MV-4-11 (cell line): ENCODE results near the gene TXNL1.
"Not testable (repeated sequence)": the region's sequence is repeated elsewhere in the genome, so short reads cannot be mapped to it uniquely, and the experiment has no call there.

Source experiments
- DNase-seq: peaks from one replicate; lab custom pipeline; 2025; lab: John Stamatoyannopoulos, UW

Gene TXNL1

DNA sequence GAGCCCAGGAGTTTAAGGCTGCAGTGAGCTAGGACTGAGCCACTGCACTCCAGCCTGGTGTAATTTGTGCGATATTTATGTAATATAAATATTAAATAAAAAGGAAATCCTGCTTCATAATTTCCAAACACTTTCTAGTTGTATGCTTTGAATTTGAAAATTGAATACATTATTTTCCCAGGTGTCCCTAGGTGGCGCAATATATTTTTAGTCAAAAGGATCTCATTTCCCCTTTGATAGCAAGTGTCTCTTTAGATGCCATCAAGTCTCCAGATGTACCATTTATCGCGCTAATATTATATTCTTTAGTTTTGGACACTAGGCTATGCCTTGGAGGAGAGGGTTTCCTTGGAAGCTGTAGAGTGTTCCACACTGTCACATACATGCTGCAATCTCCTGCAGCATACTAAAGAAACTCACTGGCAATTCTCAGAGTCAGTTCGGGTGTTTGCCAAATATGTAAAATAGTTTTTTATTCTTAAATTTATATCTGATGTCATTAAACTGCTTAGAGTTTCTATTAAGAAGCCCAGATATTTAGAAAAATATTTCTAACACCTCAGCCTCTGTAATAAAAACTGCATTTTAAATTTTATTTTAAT, 7.1 kb upstream of the TXNL1 start:
- DNase-seq = peak; percentile 8

DNA sequence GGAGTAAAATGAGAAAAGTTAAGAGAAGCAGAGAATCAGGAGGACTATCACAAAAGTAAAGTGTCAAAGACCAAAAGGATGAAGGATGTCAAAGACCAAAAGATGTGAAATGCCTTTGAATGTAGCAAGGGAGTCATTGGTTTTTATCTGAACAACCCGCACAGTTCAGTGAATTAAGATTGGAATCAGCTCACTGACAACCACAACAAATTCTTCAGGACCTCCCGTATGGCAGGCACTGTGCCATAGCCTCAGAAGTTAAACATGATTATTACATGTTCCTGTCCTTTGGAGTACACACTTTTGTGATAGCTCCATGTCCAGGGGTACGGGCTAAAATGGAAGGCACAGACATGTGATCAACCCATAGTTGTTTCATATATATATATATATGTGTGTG, 5.0 kb upstream of the TXNL1 start:
- no peak for DNase-seq

DNA sequence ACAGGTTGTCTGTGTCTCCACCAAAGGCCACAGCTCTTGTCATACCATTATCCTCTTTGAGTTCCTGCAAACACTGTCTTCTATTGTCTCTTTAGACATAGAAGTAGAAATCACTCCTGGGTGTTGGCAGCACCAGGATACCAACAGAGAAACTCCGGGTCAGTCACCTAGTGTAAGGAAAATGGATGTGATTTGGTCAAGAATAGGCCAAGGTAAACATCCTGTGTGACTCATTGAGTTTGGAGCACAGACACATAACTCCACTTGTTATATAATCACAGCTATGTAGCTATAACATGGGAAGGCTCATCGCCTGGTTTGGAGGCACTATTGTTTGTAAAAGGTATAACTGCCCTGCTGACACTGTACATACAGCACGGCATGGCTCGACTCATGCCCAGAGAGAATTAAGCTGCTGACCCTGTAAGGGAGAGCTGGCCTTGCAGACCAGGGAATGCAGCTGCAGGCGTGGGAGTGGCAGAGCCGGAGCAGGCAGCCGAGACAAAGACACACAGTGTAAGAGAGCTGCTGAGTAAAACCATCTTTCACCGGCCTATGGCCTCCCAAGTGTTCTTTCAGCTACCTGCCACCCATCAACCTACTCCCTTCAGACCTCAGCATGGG, 3.4 kb upstream of the TXNL1 start:
- DNase-seq = no peak

DNA sequence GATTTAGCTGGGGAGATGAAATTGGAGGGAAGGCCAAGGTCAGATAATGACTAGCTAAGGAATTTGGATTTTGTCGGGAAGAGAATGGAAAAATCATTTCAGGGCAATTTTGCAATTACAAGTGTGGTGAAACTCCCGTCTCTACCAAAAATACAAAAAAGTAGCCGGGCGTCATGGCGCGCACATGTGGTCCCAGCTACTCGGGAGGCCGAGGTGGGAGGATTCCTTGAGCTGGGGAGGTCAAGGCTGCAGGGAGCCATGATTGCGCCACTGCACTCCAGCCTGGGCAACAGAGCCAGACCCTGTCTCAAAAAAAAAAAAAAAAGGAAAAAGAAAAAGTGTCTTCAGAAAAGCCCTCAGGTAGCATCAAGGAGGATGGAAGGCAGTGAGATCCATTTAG, 1.2 kb upstream of the TXNL1 start:
- DNase-seq = no peak

DNA sequence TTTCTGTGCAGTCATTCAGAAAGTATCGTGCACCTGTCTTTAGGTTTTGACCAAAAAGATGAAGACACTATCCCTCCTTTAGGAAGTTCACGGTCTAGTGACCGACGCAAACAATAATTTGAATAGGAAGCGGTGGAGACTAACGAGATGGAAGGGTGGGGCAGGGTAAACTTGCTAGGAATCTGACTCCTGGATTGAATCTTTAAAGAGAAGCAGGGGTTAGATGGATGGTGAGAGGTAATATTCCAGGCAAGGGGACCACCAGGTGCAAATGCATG, 651 bp upstream of the TXNL1 start:
- DNase-seq = no peak

DNA sequence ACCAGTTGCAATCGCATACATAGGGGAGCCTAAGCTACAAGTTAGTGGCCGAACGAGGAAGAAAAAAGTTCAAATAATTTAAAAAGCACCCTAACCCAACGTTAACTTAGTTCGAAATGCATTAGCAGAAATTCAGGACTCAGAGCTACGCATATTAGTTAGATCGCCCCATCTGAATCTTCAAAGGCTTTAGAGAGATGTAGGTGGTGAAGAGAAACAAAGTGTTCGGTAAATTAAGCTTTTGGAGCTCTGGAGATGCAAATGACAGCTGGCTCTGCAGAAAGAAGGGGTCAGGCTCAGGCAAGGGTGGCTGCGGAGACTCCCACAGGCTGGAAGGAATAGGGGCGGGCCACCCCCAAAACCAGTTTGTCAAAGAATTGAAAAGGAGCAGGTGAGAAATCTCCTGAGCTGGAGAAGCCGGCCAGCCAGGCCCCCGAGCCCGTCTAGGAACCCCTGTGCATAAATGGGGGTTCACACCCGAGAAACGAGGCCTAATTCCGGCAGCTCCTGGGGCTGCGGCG, 621 bp downstream of the TXNL1 start:
- DNase-seq = no peak

DNA sequence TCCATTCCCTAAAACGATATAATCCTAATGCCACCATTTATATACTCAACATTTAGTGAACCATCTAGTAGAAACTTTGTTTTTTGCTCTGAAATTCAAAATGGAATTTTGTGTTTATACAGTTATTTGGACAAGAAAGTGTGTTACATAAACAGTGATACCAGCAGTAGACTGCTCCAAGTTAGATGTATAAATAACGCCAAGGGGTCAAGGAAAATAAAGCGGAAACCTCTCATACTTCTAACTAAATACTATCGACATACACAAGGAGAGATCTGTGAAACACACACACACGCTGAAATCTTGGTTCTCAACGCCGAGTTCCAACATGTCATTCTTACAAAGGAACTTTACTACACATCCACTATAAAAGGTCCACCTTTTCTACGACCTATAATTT, 1.2 kb downstream of the TXNL1 start:
- no peak for DNase-seq

DNA sequence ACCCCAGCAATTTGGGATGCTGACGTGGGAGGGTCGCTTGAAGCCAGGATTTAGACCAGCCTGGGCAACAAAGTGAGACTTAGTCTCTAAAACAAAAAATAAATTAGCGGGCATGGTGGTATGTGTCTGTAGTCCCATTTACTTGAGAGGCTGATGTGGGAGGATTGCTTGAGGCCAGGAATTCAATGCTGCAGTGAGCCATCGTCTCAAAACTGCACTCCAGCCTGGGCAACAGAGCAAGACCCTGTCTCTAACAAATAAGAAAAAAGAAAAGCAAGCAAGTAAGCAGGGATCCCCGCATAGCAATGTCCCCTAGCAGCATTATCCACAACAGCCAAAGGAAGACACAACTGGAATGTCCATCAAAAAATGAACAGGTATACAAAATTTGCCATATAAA, 3.4 kb downstream of the TXNL1 start:
- no peak for DNase-seq

DNA sequence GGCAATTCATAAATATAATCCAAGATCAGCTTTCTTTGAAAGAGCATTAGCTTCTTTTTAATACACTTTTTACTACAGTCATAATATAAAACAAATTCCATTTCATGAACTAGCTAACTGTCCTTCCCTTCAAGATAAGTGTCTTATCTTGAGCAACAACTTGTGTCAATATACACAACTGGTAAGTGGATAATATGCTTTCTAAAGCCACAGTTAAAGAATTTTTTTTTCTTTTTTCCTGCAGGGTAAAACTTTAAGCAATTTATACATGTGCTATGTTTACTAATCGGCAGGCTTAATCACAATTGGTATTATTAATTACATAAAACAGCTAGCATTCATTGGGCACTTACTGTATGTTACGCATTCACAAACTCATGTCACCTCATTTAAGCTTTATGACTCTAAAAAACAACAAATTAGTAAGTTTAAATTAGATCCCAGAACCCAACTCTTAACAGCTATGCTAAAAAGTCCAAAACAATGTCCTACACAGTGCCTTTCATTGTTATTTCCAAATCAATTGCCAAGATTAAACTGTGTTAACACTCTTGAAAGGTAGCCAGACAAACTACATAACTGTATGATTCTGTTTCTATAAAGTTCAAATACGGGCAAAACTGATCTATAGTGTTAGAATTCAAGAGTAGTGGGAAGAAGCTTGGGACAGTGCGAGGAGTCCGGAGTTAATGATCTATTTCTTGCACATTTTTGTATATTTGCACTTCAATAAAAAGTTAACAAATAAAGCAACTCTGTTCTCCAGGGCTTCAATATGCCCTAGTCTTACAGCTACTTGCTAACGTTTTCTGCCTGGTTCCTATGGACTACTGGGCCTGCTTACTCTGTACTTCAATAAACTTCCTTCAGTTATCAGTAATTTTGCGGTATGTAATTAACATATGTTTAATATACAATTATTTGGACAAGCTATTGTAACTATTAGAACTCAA, 6.0 kb downstream of the TXNL1 start:
- DNase-seq = no peak

DNA sequence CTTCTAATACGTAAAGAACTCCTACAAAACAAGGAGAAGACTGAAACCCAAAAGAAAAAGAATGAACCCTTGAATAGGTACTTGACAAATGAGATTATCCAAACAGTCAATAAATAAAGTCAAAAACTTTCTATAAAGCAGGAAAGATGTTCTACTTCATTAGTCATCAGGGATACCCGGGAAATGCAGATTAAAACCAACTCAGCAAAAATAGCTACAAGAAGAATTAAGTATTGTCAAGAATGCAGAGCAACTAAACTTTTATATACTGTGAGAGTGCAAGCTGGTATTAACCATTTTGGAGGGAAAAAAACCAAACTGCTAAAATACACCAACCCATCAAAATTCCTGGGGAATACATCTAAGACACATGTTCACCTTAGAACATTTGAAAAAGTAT, 10.4 kb downstream of the TXNL1 start:
- no peak for DNase-seq

DNA sequence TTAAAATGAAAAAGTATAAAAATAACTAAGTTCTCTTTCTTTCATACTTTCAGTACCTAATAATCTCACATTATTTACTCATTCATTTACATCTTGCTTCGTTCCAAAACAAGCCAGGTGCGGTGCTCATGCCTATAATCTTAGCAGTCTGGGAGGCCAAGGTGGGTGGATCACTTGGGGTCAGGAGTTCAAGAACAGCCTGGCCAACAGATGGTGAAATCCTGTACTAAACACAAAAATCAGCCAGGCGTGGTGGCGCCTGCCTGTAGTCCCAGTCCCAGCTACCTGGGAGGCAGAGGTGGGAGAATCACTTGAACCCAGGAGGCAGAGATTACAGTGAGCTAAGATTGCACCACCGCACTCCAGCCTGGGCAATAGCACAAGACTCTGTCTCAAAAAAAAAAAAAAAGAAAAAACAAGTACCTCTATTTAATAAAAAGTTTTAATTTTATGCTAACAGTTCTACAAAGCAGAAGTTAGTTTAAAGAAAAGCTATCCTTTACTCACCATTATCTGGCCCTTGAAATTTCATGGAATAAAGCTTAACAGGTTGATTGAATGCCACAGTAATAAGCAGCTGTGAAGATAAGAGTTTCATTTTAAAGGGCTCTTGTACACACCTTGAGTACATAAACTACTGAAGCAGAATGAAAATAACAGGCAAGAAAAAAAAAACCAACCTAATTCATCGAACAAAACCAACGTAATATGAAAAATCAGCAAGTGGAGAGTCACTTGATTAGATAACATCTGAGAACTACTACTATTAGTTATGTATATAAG, 22.5 kb downstream of the TXNL1 start:
- DNase-seq = no peak

DNA sequence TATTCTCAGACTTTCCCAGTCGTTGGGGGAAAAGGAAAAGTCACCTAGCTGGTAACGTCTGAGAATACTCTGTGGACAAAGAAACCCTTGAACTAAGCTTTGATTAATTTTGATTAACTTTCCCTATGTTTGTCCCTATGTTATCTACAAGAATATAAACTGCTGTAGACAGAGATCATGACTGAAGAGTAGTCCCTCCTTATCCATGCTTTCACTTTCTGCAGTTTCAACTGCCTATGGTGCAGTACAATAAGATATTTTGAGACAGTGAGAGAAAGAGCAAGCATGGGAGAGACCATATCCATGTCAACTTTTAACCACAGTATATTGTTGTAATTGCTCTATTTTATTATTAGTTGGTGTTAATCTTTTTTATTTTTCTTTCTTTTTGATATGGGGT, 31.8 kb downstream of the TXNL1 start:
- DNase-seq = no peak

DNA sequence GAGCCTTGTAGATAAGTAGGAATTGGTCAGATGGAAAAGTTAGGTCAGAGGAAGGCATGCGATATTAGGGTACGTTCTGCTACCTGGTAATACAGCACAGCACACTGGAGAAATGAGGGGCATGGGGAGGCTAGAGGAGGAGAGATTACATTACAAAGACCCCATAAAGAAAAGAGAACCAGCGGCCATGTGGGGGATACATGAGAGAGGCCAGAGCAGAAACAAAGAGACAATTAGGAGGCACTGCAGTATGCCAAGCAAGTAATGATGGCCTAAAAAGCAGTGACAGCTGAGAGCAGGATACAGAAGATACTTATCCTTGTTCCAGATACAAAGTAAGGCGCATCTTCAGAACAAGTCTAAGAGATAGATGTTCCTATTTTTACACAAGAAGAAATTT, 40.0 kb downstream of the TXNL1 start:
- DNase-seq = no peak

DNA sequence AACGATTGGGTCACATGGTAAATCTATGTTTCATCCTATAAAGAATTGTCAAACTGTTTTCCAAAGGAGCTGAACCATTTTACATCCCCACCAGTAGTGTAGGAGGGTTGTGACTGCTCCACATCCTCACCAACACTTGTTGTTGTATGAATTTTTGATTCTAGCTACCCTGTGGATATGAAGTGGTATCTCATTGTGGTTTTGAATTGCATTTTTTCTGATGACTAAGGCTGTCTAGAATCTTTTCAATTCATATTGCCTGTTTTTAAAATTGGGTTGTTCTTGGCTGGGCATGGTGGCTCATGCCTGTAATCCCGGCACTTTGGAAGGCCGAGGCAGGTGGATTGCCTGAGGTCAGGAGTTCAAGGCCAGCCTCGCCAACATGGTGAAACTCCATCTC, 44.5 kb downstream of the TXNL1 start:
- no peak for DNase-seq

DNA sequence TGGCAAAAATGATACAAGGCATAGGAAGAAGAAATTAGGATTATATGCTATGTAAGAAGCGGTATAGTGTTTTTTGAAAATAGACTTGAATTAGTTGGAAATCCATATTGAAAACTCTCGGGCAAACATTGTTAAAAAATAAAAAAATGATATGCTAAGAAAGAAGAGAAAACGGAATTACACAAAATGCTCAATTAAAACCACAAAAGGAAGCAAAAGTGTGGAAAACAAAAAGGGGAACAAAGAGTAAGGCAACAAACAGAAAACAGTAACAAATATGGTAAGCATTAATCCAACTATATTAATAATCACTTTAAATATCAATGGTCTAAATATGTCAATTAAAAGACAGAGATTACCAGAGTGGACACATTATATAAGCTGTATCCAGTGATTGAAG, 58.4 kb downstream of the TXNL1 start:
- no peak for DNase-seq

DNA sequence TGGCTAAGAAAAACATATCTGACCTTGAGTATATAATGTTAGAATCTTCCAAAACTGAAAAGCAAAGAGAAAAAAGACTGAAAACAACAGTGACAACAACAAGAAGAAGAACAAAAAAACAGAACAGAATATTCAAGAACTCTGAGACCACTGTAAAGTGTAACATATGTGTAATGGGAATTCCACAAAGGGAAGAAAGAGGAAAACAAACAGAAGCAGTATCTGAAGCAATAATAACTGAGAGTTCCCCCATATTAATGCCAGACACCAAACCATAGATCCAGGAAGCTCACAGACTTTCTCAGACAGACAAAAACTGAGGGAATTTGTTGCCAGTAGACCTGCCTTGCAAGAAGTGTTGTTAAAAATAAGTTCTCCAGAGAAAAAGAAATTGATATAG, 58.9 kb downstream of the TXNL1 start:
- DNase-seq = no peak

DNA sequence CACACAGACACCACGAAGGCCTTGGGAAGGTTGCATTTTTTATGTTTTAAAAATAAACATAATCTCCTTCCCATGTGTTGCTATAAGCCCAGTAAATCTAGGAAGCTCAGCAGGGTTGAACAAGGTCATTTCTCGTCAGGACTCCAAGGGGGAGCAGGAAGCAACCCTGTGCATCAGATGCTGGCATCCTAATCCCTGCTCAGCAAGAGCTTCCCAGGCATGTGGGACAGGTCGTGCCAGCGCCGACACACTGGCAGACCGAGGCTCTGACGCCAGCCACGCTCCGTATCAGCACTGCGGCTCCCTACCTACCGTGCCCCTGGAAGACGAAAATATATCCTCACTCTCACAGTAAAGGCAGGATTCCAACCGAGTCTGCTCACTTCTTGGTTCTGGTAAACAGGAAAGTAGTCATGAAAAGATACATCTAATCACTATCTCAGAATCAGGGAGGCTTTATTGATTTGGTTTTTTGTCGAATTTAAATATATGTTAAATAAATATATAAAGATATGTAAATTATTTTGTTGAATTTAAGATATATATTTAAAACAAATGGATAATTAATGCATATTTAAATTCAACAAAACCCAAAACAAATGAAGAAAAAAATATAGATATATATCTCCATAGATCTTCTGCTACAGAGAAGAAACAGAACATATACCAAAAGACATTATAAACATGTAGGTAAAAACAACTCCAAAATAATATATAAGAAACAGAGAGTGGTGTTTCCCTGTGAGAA, 61.4 kb downstream of the TXNL1 start:
- DNase-seq = no peak

DNA sequence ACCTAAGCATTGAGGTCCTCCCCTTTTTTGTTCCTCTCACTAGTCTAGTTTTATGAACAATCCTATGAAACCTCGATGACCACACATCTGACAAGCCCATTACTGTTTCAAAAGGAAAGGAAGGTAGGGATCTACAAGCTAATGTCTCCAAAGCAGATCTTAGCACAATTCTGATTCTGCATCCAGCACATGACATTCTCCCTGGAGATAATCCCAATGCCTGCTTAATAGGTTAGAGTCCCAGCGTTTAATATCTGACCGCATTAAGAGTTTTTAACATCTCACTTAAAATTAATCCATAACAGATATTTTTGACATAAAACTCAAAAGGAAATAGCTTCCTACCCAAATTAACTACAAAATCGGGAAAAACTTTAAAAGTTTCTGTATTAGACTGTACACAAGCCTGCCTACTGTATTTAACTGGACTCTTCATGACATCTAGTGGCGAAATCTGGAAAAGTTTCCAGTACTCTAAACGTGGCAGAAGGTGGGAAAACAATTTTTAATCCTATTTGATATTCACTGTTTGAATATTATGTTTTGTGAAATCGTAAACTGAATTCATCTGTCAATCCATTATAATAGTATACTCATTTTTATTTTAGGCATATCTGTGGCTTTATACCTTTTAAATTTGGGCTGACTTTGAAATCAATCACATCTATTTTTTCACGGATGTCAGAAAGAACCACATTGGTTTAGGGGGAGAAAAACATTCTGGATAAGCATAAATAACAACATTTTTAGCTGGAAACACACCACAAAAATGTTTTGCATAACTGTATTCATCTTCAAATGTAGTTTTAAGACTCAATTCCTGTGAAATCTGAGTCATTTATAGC, 62.4 kb downstream of the TXNL1 start:
- peak; percentile 32 for DNase-seq

DNA sequence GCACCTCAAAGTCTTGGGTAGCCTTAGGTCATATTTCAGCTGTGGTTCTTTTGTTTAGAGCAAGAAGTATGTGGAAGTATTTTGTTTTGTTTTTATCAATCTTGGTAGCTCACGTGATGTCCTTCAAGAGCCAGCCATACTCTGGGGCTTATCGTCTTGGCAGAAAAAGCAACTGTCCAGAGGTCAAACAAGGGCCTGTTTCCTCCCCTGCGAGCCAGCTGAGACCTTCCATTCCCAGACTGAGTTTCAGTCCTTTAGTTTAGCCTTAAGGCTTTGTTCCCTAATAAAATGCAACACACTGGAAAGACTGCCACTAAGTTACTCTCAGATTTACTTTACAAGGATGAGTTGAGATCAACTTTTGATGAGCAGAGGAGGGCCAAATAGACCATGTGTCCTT, 63.5 kb downstream of the TXNL1 start:
- DNase-seq = no peak

DNA sequence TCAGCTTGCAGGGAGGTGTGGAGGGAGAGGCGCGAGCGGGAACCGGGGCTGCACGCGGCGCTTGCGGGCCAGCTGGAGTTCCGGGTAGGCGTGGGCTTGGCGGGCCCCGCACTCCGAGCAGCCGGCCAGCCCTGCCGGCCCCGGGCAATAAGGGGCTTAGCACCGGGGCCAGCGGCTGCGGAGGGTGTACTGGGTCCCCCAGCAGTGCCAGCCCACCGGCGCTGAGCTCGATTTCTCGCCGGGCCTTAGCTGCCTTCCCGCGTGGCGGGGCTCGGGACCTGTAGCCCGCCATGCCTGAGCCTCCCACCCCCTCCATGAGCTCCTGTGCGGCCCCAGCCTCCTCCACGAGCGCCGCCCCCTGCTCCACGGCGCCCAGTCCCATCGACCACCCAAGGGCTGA, 66.1 kb downstream of the TXNL1 start:
- not testable (repeated sequence) for DNase-seq

DNA sequence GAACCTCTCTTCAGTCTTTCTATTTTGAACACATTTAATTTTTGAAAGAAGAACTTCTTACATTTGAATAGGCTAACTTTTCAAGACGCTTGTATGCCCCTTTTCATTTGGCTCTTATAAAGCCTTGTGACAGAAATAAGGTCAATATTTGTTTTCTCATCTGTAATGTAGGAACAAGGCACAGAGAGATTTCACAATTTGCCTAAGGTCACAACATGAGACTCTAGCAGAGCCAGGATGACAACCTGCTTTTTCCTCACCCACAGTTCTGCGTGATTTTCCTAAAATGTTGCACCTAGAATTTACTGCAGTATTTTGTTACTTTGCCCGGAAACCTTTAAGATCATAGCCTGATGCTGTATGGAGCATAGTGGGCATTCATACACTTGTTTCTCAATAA, 67.4 kb downstream of the TXNL1 start:
- DNase-seq = no peak
